COR-L47 (cell line): Measurements from ENCODE around the gene OR8U1.
"Not testable (repeated sequence)": the region's sequence is repeated elsewhere in the genome, so short reads cannot be mapped to it uniquely, and the experiment has no call there.

Experiments used
- DNase-seq: peaks from one replicate; lab custom pipeline; 2025; lab: John Stamatoyannopoulos, UW

Gene OR8U1

DNA sequence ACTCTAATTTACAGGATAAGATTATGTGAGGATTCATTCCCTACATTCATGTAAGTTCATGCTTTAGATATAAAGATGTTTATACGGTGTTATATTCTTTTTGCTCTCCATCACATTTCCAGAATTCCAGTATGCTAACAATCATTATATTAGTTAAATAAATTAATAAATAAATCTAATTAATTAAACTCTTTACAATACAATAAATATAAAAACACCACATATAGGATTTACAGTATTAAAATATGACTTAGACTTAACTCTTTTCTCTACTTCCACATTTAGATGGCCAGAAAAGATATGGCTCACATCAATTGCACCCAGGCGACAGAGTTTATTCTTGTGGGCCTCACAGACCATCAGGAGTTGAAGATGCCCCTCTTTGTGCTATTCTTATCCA, at the start of gene OR8U1:
Gene OR8U1, plus strand, starts transcription at position 301 of the 400 bp plus-strand sequence. Its CDS starts 0 bp downstream, at position 301.
- no peak for DNase-seq

DNA sequence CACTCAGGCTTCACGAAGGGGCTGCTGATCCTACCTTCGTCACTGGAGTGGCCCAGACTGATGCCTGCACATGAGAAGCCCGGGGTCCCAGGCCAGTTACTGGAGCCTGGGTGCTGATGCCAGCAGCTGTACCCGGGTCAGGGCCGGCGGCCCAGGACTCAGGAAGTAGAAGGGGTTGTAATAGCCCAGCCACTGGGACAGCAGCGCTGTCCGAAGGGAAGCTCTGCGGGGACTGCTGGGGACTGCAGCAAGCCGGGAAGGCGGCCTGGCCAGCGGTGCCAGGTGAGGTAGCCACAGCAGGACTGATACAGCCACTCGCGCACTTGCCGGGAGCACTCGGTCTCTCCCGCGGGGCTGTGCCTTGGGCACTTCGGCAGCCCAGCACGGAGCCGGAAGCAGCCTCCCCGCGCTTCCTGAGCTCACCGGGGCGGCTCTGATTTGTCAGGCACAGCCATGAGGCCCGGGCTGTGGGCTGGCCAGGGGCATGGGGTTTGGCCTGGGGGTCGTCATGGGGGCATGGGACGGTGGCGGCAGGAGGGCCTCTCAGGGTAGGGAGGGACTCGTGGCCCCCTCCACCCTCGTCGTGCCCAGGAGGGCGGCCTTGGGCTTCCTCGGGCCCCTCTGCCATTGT, 43.4 kb upstream of the OR8U1 start:
- no peak for DNase-seq

DNA sequence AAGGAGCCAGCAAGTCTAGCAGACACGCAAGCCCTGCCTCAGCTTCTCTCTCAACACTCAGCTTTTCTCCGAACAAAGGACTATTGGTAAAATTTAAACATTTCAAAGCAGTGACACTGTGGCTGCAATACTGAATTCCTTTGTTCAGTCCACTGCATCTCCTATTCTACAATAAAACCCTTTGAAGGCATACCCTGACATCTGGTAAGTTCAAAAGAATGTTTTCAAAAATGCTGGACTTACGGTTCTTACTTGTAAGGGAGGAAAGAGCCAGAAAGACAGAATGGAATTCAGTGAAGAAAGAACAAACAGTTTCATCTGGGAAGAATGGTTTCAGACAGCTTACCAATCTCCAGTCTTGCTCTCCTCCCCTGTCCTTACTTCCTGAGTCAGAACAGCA, 42.3 kb upstream of the OR8U1 start:
- no peak for DNase-seq

DNA sequence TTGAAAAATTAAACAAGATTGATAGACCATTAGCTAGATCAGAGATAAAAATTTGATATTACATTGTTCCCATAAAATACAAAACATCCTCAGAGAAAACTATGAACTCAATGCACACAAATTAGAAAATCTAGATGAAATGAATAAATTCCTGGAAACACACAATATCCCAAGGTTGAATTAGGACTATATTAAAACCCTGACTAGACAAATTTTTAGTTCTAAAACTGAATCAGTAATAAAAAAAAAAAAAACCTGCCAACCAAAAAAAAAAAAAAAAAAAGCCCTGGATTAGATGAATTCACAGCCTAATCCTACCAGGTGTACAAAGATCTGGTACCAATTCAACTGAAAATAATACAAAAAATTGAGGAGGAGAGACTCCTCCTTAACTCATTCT, 35.1 kb upstream of the OR8U1 start:
- DNase-seq, result no peak

DNA sequence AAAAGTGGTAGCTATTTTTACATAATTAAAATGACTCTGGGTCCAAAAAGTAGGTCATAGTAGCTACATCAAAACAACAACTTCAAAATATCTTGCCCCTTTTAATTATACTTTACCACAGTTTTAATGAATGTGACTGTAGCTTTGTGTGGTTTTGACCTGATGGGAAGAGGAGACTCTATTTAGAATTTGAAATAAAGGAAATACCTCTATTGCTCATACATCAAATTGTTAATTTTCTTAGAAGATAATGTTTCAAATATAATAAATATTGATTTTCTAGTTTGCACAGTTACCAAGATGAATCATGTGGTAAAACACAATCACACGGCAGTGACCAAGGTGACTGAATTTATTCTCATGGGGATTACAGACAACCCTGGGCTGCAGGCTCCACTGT, 29.7 kb upstream of the OR8U1 start, which contains the start of gene OR8K1:
Gene OR8K1, plus strand, starts transcription at position 301 of the 400 bp plus-strand sequence. Its CDS starts 0 bp downstream, at position 301.
- DNase-seq, result no peak

DNA sequence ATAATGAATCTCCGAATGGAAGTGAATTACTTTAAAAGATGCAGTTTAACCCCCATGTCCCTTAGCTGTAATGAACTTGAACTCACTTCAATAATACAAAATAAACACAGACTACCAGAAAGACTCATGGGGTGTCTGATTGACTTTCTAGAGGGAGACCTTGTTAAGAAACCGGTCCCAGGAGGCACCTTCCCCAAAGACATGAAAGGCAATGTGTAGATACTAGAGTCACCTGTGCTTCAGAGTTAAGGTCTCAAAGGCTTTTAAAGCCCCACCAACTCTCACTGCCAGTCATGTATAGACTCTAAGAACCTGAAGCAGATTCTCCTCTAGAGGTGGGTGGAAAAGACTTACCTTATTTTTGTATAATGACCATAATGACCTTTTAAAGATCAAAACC, 21.4 kb upstream of the OR8U1 start, which contains the start of gene OR8J1:
Gene OR8J1, plus strand, starts transcription at position 301 of the 400 bp plus-strand sequence. CDS start 5,956 bp downstream, outside the sequence.
- no peak for DNase-seq

DNA sequence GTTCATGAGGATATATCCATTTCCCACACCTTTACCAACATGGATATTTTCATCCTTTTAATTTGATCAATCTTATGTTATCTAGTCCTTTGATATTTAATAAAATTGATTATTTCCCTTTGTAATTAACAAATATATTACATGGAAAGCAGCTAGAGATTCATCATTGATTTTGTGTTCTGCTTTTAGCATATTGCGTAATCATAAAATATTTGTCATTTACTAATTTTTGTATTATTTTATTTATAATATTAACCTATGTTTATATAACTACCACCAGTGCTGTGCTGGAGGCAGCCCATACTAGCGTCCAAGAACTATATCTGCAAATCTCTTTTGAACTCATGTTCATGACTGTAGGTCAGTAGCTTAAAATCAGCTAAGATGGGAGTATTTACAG, 4.7 kb downstream of the OR8U1 start:
- no peak for DNase-seq

DNA sequence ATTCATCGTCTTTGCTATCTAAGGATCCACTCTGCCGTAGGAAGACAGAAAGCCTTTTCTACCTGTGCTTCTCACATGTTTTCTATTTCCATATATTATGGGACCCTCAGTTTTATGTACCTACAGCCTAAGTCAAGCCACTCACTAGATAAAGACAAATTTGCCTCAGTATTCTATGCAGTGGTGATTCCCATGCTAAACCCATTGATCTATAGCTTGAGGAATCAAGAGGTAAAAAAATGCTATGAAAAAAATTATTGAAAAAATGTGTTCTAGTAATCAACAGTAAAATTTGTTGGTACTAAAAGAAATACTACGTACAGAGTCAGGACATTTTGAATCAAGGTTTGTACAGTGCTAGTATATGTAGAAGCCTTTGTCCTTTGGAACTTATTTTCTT, 19.0 kb downstream of the OR8U1 start:
- no peak for DNase-seq

DNA sequence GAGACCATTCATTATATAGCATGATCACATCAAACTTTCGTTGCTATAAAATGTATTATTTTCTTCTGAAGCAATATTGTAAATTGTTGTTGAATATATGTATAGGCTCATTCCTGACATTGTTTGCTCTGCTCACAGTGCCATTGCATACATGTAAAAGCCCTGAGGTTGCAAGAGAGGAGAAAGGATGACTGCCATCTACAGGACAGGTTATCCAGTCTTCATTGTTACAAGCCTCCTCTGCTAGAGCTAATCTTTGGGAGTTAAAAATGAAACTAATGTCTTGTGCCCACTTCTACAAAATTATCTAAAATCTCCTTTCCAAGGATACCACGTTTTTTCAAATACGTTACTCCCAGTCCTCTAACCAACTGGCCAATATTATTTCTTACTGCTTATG, 20.6 kb downstream of the OR8U1 start:
- DNase-seq, result no peak

DNA sequence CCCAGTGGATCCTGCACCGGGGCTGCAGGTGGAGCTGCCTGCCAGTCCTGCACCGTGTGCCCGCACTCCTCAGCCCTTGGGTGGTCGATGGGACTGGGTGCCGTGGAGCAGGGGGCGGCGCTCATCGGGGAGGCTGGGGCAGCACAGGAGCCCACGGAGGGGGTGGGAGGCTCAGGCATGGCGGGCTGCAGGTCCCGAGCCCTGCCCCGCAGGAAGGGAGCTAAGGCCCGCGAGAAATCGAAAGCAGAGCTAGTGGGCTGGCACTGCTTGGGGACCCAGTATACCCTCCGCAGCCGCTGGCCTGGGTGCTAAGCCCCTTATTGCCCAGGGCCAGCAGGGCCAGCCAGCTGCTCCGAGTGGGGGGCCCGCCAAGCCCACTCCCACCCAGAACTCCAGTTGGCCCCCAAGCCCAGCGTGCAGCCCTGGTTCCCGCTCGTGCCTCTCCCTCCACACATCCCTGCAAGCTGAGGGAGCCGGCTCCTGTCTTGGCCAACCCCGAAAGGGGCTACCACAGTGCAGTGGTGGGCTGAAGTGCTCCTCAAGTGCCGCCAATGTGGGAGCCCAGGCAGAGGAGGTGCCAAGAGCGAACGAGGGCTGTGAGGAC, 26.5 kb downstream of the OR8U1 start:
- not testable (repeated sequence) for DNase-seq

DNA sequence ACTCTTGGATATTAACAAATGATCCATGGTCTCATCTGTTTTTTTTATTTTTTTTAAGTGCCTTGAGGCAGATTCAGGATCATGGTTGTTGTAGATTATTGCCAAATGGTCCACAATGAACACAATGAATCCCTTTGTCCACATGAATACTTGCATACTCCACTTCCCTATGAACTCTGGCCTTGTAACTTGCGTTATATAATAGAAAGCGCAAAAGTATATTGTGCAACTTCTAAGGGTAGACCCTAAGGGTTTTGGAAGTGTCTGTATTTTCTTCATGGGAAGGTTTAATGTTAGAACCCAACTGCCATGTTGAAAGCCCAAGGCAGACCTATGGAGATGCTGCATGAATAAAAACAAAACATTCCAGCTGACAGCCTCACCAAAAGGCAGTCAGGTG, 29.0 kb downstream of the OR8U1 start:
- no peak for DNase-seq

DNA sequence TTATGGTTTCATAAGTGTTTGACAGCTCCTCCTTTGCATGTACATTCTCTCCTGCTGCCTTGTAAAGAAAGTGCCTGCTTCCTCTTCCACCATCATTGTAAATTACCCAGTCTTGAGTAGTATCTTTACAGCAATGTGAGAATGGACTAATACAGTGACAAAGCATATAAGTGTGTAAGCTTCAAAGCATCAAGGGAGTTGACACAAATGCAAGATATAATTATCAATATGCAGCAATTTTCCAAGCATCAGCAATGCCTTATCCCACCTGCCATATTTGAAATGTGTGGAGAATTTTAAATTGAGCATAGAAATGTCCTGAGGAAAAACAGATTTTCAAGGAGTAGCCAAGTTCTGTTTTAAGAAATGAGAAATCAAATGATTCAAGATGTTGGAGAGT, 35.4 kb downstream of the OR8U1 start:
- DNase-seq, result no peak

DNA sequence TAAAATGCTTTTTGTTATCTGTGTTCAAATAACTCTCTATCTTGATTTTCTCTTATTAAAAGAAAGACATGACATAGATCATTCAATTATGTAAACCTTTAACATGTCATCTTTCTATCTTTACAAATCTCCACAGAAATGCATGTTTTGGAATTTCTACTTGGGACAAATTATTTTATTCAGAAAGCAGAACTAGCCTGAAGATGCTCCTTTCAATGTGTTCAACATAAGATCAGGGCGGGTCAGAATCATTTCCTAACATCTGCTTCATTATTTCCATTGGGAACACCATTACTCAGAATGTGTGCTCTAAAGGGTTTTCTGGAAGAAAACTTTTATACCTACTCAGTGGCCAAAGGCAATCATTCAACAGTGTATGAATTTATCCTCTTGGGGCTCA, 37.0 kb downstream of the OR8U1 start, which contains the start of gene OR5AL1:
Gene OR5AL1, plus strand, starts transcription at position 301 of the 400 bp plus-strand sequence.
- no peak for DNase-seq
